Hematopoietic multipotent progenitor cell treated with erythropoietin and hydrocortisone succinate and interleukin-3 and kit ligand, for 17 days (in vitro differentiated cells): ENCODE data around the gene DZIP1.

Source experiments
- DNase-seq: peaks from one replicate; pipeline ENCODE4 v3.0.0-alpha.2; 2015; ENCODE audit warnings: low spot score

DZIP1 gene

DNA sequence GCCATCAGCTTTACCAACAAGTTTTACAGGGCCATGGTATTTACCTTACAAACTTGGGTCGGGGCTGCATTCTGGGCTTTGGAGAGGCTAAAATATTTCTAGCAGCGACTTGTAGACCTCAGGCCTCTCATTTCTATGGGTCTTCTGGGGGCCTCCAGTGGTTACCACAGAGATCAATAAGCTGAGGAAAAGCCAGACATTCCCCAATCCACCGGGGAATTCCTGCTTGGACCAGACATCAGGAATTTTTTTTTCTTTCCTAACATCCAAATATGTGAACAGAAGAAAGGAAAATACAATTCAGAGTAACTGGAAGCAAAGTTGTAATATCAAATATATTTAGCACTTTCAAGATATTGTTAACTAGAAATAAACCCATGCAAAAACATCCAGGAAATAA lies 1.5 kb downstream of the DZIP1 start:
- no peak for DNase-seq

DNA sequence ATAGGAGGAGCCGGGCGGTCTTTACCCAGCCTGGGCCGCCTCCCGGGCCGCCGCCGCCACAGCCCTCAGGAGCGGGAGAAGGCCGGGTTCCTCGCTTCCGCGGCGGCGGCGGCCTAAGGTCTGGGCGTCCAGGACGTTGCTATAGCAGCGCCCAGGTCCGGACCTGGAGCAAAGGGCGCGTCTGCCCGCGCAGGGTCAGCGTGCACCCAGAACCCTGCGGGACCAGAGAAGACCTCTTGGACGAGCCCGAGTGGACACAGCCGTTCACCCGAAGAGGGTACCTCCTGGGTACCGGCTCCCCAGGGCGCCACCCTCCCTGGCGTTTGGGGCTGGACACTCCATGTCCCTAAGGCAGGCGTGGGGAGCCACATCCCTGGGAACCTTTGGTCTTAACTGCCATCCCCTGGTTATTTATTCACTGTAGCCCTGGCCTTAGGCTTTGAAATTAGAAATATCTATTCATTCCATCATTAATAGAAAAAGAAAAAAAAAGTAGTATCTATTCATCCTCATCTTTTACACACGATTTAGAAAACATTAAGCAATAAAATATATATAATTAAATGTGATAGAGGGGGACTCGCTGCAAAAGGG lies 2.4 kb downstream of the DZIP1 start:
- no peak for DNase-seq

DNA sequence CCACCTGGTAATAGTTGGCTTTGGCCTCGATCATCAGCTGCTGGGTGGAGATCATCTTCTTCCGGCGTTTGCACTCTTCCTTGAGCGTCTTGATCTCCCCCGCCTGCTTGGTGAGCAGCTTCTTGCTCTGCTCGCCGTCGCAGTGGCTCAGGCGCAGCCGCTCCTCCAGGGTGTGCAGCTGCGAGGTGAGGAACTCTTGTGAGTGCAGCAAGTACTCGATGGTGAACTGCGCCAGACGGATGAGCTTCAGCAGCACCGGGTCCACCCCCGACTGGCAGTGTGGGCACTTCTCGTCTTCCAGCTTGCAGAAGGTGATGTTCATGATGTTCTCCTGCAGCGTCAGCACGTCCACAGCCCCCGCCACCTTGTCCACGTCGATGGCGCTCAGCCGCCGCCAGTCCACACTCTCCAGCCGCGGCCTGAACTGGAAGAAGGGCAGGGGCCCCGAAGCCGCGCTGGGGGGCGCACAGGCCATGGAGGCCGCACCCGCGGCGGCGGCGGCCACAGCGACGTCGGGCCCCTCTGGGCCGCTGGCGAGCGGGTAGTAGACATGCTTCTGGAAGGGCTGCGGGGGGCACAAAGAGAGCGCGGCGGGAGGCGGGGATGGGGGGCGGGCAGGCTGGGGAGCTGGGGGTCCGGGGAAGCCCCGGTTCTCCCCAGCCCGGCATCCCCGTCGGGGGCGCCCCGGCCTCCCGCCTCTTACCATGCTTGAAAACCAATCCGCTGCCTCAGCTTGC lies 3.0 kb downstream of the DZIP1 start:
- DNase-seq, result no peak

DNA sequence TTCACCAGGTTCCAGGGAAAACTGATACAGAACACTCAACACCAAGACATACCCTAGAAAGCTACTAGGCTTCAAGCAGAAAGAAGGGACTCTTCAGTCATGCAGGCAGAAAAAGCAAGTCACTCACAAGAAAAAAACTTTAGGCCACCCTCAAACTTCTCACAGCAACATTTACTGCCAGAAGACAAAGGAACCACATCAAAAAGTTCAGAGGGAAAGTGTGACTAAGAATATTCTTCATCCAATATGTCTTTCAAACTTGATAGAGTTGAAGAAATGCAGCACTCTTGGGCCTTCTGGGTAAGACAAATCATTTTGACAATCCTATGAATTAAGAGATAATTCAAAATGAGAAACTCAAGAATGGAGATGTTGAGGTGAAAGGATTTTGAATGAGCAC lies 7.7 kb downstream of the DZIP1 start:
- DNase-seq, result no peak

DNA sequence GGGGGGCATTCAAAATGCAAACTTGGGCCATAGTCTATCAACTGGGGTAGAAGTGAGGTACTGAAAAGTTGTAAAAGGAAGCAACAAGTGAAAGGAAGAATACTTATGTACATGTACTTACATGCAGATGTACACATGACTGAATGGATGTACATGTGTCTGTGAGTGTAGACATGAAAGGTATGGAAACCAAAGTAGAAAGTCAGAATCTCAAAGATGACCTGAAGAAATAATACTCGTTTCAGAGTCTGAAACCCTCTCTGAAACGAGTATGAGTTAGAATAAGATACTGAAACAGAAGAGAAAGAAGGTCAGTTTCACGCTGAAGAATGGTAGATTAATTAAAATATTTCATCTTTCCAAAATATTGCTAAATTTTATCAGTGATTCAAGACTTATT lies 13.9 kb downstream of the DZIP1 start:
- no peak for DNase-seq

DNA sequence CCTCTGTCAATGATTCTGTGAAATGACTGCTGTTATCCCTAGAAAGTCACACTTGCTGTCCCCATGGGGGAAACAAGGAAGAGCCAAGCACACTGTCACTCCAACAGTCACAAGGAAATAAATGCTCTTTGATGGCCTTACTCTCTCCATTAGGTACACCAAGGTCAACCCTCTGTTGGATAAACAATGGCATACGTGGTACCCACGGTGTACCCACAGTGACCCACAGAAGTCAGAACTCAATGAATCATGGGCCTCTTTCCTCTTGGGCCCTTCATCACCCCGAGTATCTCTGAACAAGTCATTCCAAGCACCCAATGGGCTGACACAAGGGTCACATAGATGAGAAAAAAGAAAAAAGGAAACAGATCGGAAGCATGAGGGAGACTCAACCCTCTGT lies 15.4 kb downstream of the DZIP1 start:
- no peak for DNase-seq

DNA sequence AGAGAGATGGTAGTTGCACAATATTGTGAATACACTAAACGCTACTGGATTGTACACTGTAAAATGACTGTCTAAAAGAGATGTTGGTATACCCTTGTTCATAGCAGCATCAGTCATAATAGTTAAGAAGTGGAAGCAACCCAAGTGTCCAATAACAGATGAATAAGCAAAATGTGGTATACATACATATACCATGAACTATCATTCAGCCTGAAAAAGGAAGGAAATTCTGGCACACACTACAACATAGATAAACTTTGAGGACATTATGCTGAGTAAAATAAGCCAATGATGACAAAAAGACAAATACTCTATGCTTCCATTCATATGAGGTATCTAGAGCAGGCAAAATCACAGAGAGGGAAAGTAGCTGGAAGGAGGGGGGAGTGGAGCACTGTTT lies 16.0 kb downstream of the DZIP1 start:
- no peak for DNase-seq

DNA sequence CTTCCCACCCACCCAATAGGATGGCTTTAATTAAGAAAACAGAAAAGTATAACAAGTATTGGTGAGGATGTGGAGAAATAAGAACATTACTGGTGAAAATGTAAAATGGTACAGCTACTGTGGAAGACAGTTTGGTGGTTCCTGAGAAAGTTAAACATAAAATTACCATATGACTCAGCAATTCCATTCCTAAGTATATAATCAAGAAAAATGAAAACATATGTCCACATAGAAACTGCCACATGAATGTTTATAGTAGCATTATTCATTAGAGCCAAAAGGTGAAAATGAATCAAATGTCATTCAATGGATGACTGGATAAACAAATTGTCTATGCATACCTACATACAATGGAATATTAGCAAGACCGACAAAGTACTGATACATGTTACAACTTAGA lies 16.9 kb downstream of the DZIP1 start:
- DNase-seq, result no peak

DNA sequence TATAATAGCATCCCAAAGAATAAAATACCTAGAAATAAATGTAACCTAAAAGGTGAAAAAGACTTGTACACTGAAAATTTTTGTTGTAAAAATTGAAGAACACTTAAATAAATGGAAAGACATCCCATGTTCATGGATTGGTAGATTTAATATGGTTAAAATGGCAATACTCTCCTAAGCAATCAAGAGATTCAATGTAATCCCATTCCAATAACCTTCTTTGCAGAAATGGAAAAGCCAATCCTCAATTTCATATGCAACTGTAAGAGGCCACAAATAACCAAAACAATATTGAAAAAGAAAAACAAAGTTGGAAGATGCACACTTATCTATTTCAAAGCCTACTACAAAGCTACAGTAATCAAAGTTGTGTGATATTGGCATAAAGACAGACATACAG lies 17.7 kb downstream of the DZIP1 start:
- no peak for DNase-seq

DNA sequence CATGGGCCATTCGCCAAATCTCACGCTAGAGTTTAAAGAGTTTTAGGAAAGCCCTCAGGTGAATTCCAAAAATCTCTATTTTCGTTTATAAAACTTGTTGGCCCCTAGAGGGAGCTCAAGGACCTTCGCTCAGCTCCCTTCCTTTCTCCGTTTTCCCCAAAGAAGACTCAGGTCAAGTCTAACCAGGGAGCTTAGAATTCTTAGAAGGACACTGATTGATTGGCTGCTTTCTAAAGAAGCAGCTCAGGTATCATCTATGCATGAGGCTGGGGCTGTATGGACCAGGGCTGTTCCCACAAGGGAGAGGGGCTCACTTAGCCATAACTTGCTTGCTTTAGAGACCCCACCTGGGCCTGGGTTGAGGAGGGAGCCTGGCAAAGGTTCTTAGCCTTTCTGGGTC lies 20.5 kb downstream of the DZIP1 start:
- peak; percentile 43 for DNase-seq

DNA sequence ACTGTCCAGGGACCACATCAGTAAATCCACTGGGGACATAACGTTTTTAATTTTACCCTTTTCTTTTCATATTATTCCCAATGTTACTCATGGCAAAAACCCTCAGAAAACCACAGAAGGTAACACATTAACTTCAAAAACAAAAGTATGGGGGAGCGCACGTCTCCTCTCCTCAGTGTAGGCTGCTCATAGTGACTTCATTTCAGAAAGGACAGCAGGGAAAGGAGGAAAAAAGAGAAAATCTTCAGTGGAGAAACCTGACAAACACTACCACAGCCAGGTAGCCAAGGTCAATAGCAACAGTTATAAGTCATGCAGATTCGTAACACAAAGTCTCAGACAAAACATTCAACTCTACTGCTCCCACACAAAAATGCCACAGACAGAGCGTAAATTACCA lies 21.4 kb downstream of the DZIP1 start:
- no peak for DNase-seq

DNA sequence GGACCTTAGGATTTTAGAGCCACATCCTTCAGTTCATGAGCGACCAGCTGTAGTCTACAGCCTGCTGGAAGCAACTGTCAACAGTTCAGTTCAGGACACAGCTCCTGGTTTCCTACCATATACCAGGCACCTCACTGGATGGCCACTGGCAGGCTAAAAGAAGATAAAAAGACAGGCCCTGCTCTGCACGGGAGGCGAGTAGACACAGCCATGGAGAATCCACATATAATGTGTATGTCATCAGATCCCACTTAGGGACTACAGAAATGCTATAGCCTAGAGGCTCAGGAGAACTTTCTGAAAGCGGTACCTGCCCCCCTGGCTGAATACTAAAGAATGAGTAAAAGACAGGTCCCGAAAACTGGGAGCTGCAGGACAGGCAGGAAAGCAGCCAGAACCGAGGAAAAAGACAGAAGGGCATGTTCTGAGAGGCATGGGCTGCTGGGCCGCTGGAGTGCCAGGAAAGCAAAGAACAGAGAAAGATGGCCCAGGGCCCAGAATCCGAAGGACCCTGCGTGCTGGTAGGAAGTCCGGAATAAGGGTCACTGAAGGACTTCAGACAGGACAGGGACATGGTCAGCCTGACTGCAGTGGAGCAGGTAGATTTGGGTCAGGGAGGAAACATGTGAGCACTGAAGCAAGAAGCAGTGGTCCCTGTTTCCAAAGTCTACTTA lies 23.5 kb downstream of the DZIP1 start:
- DNase-seq, result no peak

DNA sequence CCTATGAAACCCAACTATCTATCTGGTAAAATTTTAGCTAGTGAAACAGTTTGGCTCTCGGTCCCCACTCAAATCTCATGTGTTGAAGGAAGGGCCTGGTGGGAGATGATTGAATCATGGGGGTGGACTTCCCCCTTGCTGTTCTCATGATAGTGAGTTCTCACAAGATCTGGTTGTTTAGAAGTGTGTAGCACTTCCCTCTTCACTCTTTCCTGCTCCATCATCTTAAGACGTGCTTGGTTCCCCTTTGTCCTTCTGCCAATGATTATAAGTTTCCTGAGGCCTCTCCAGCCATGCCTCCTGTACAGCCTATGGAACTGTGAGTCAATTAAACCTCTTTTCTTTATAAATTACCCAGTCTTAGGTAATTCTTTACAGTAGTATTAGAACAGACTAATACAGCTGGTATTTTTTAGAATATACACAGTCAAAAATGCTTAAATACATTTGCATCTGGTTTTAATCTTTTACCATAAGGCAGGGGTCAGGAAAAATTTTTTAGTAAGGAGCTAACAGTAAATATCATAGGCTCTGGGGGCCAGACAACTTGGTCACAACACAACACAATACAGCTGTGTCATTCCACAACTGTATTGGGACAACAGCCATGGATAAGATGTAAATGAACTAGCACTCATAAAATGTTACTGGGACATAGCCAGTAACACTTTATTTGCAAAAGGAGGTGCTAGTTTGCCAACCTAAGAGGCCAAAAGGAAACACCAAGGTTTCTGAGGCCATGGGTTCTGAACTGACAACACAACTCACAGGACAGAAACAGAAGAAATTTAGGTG lies 24.3 kb downstream of the DZIP1 start:
- DNase-seq, result no peak

DNA sequence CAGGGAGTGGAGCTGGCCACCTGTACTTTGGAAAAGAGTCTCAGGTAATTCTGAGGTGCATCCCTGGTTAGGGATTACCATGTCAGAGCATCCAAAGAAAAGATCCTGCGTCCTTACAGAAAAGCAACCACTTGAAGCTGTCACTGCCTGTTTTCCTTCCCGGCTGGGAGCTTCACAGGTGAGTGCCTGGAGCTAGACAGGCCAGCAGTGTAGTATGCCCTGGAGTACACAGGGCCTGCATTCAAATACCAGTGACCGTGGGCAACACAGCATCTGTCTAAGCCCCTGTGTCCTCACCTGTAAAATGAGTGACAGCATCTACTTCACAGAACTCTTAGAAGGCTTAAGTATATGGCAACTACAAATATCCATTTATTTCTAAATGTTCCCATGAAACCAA lies 29.0 kb downstream of the DZIP1 start:
- no peak for DNase-seq

DNA sequence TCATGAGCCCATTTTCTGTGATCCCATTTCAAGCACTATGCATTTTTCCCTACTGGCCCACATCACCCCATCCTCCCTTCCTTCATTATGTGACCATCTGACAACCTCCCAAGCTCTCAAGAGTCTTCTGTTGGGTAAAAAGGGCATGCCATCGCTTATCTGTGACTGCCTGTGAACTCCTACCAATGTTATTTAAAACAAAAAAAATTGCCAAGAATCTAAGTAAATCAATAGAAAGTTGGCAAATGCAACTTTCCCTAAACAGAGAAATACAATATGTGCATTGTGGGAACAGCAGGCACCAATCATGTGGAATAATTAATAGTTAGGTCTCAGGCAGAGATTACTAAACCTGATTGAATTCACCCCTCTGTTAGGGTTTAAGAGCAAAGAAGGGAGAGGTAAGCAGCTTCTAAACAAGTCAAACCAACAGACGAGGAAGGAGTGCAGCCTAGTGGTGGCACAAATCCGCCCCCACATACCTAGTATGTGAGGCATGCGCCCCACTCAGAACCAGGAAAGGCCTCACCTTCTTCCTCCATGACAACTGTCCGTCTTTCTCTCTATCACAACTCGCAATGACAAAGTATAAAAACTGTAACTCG lies 29.8 kb downstream of the DZIP1 start:
- DNase-seq, result no peak

DNA sequence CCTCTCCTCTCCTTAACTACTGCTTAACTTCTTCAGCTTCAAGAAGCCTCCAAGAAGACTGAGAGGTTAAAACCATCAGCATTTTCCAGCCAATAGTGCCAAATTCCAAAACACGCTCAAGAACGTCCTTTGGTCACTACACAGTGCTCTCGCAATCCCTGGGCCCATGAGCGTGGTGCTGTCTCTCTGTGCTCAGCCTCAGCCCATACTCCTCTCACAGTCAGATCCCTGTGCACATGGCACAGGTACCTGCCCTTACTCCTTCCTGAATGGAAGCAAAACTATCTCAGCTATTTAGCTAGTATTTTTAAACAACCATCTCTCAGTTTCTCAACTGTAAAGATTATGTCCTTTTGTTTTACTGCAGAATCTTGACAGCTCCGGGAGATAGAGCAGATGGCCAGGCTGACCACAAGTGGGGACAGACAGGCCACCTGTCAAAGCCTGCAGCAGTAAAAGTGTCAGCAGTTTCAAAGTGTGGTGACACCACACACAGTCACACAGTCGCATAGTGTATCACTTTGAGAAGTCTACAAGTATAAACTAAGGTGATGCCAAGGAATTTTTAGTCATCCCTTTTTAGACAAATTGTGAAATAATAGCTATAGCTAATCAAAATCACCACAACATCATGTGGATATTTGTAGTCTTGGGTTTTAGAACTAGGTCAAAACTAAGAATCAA lies 35.7 kb downstream of the DZIP1 start:
- DNase-seq, result no peak

DNA sequence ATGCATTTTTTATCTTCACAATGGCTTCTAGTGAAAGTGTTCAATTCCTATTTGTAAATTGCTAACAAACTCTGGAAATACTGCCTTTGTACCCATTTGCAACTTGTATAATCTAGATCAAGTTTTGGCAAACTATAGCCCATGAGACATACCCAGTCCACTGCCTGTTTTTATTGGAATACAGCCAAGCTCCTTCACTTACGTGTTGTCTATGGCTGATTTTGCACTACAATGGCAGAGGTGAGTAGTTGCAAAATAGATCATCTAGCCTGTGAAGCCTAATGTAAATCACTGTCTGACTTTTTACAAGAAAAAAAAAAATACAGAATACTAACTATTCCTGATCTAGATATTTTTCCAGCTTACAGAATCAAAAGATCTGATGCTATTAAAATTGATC lies 37.1 kb downstream of the DZIP1 start:
- DNase-seq, result no peak

DNA sequence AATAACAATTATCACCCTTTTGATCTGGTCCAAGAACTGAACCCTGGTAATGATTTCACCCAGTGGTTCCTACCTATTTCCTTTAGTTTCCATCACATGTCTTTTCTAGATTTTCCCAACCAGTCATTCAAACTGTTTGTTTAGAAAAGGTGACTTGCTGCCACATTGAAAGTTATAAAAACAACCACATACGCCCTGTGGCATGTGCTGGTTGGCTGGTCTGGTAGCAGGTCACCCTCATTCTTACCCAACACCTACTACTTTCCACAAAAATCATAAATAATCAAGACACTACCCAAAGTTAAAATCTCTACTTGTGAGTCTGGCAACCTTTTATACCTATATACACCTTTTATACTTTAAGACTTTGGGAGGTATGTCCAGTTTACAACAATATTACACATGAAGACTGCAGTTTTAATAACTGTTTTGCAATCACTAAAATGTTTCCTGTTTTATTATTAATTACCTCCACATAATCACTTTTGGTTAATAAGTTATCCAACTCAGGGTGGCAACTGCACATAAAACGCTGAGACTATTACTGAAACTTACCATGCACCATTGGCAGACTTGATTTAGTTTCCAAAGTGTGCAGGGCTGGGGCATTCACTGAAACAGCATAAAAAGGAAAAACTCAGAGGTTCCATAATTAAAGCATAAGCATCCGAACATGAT lies 38.9 kb downstream of the DZIP1 start:
- DNase-seq, result no peak

DNA sequence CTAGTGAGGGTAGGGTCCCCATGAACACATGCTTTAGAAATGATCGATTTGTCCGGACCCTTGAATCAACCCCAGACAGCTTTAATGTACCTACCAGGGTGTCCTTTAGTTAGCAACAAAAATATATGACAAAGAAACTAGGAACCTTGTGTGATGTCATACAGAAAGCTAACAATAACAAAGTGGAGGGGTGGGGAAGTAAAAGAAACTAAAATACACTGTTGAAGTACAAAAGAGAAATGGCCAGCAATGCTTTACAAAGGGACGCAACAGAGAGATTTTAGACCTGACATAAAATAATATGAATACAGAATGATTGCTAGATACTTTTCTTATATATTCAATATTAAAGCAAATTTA lies 40.0 kb downstream of the DZIP1 start:
- DNase-seq, result no peak

DNA sequence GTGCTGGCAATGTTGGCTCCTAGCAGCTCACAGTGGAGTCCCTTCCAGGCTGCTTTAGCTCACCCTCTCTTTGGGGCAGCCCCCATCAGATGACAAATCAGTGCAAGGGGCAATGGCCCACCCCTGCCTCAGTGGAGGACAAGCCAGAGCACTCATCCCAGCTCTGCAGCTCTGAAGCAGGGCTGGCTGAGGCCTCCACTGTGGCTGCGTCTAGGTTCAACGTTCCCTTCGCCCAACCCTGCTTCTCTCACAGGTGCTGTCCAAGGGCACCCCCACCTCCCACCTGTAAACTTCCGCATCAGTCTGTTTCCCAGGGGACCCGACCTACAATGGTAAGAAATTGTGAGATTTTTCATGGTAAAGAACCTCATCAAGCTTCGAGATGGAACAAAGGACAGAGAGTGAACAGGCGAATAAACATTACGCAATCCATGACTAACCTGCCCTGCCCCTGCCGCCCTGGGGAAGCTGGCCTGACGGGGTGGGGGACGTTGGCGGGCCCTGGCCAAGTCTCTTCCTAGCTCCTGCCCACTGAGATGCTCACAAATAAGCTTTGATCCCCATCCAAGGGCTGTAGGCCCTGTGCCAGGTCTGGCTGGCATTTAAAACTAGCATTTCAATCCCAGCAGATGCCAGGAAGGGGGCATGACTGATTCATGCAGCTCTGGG lies 40.5 kb downstream of the DZIP1 start:
- no peak for DNase-seq

DNA sequence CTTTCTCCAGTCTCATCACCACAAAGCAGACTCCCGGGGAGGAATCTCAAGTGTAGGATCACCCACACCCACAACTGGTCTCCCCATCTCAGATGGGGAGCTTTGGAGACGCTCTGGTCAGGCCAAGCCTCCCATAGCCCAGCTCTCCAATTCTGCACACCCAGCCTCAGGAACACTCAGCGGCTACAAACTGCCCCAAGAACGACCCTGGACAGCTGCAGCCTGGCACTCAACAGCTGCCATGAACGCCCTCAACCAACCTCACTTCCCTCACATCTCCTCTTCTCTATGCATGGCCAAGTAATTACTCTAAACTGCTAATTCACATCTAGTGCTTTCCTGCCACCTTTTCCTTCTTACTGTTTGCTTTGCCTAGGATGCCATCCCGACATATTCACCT lies 42.6 kb downstream of the DZIP1 start:
- no peak for DNase-seq
